ENCODE measurements around the gene BLCAP.
"Not testable (repeated sequence)": the region's sequence is repeated elsewhere in the genome, so short reads cannot be mapped to it uniquely, and the experiment has no call there.

The BLCAP gene

GRCh38 chr20:37556538-37556937 lies 28.9 kb upstream of the BLCAP start:
- no peak for DNase-seq

GRCh38 chr20:37554721-37555298 lies 27.1 kb upstream of the BLCAP start:
- DNase-seq = not testable (repeated sequence)

GRCh38 chr20:37552415-37552814 lies 24.7 kb upstream of the BLCAP start:
- DNase-seq = no peak

- not testable (repeated sequence) for DNase-seq
Measured at GRCh38 chr20:37551660-37552059, 24.0 kb upstream of the BLCAP start.

DNA sequence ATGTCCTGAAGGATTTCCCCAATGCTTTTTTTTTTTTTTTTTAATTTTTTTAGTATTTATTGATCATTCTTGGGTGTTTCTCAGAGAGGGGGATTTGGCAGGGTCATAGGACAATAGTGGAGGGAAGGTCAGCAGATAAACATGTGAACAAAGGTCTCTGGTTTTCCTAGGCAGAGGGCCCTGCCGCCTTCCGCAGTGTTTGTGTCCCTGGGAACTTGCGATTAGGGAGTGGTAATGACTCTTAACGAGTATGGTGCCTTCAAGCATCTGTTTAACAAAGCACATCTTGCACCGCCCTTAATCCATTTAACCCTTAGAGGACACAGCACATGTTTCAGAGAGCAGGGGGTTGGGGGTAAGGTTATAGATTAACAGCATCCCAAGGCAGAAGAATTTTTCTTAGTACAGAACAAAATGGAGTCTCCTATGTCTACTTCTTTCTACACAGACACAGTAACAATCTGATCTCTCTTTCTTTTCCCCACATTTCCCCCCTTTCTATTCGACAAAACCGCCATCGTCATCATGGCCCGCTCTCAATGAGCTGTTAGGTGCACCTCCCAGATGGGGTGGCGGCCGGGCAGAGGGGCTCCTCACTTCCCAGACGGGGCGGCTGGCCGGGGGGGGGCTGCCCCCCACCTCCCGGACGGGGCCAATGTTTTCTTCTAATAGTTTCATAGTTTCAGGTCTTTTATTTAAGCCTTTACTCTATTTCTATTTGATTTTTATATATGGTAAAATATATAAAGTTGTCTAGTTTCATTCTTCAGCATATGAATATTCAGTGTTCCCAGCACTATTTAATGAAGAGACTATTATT lies 22.6 kb upstream of the BLCAP start:
- DNase-seq = not testable (repeated sequence)

GRCh38 chr20:37547912-37548311 lies 20.2 kb upstream of the BLCAP start:
- DNase-seq = no peak

GRCh38 chr20:37545516-37545915 lies 17.8 kb upstream of the BLCAP start:
- no peak for DNase-seq

- no peak for DNase-seq
Measured at GRCh38 chr20:37544386-37544785, 16.7 kb upstream of the BLCAP start.

- no peak for DNase-seq
Measured at GRCh38 chr20:37543828-37544227, 16.2 kb upstream of the BLCAP start.

DNA sequence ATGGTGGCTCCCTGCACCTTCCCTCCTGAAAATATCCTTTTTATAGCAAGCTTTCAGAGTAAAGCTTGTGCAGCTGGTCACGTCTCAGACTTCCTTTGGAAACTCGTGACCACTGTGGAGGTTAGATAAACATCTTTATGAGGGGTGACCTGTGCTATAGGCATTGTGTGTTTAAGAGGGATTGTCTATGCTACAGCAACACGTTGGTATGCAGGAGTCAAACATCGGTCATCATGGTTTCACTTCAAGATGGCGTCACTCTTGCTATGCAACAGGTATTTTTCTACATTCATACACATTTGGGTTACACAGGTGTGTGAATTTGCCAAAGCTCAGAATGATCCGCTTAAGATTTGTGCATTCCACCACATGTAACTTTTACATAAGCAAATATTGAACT lies 14.6 kb upstream of the BLCAP start:
- no peak for DNase-seq

DNA sequence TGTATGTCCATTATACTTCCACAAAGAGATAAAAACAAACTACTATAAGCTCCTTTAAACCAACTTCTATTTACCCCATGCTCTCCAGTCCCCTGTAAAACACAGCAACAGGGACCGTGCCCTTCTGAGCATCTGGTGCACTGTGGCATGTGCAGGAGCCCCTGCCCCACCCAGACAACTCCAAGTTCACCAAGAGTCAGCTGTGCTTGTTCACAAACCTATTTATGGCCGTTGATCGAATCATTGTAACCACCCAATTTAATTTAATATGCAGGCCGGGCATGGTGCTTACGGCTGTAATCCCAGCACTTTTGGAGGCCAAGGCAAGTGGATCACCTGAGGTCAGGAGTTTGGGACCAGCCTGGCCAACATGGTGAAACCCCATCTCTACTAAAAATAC lies 13.7 kb upstream of the BLCAP start:
- no peak for DNase-seq

DNA sequence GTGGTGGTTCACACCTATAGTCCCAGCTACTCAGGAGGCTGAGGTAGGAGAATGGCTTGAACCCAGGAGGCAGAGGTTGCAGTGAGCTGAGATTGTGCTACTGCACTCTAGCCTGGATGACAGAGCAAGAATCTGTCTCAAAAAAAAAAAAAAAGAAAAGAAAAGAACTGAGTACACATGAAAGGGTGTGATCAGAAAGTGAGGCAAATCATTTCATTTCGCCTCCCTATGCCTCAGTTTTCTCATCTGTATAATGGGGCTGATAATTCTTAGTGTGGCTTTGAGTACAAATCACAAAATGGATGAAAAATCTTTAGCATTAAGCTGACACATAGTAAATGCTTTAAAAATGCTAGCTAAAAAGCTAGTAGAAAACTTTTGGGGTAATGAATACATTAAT lies 13.2 kb upstream of the BLCAP start:
- not testable (repeated sequence) for DNase-seq

DNA sequence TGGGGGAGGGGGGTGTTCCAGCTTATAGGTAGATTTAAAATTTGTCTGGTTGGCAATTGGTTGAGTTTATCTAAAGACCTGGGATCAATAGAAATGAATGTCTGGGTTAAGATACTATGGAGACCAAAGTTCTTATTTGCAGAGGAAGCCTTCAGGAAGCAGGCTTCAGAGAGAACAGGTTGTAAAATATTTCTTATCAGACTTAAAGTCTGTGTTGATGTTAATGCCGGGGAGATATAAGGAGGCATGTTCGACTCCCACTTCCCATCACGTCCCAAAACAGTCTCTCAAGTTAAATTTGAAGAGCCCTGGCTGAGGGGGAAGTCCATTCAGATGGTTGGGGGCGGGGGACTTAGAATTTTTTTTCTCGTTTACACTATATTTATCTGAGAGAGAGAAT lies 12.3 kb upstream of the BLCAP start:
- DNase-seq = no peak

DNA sequence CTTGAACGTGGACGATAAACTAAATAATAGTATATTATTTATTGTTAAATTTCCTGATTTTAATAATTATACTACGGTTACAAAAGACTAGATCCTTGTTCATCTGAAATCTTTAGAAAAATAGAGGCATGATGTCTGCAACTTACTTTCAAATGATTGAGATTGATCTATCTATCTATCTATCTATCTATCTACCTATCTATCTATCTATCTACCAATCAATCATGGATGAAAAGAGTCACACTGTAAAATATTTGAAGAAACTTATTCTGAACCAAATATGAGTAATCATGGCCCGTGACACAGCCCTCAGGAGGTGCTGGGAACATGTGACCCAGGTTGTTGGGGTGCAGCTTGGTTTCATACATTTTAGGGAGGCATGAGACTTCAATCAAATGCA lies 11.7 kb upstream of the BLCAP start:
- no peak for DNase-seq

- DNase-seq = no peak
Measured at GRCh38 chr20:37538003-37538402, 10.3 kb upstream of the BLCAP start.

DNA sequence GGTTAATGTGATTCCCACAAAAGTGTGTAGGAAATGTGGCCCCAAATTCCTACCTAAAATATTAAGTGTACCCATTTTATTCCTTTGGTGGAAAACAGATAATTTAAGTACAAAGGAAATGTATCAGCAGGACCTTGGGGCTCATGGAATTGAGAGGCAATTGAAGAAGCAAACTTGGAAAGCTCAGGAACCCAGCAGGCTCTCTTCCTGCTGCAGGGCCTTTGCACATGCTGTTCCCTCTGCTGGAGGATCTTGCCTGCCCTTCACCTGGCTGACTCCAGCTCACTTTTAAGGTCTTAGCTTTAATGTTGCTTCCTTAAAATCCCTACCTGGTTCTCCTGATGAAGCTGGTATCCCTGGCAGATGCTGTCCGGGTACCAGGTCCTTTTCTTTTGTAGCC lies 9.8 kb upstream of the BLCAP start:
- DNase-seq = no peak

- DNase-seq = no peak
Measured at GRCh38 chr20:37535443-37536132, 7.9 kb upstream of the BLCAP start.

- no peak for DNase-seq
Measured at GRCh38 chr20:37534401-37535157, 6.9 kb upstream of the BLCAP start.

DNA sequence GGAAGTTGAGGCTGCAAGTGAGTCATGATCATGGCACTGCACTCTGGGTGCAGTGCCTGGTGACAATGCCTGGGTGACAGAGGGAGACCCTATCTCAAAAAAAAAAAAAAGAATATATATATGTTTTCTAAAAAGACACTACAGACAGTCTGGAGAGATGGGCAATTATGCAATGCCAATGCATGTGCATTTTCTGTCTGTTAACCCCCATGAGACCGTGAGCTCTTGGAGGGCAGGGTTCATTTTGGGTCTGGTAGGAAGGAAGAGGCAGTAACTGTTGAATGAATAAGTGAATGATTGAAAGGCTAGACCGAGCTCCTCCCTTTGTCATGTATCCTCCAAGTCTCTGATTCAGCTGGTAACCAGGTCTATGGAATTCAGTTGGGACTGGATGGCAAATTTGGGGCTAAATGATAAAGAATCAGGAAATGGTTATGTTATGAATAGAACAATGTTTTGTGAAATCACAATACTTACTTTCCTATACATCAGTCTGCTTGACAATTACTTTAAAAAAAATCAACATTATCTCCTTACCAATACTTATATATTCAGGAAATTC lies 5.6 kb upstream of the BLCAP start:
- DNase-seq = no peak

- DNase-seq = no peak
Measured at GRCh38 chr20:37531856-37532255, 4.2 kb upstream of the BLCAP start.

- no peak for DNase-seq
Measured at GRCh38 chr20:37530696-37531095, 3.0 kb upstream of the BLCAP start.

- DNase-seq = no peak
Measured at GRCh38 chr20:37529968-37530600, 2.4 kb upstream of the BLCAP start.

Data from activated gamma-delta T cell (primary cell).